Measurements from ENCODE around the gene IGSF21. TPM values are rescaled to one million over a fixed set of nuclear protein-coding genes. Genes with fewer than 3 reads are reported as not detected.

IGSF21 gene
- total RNA-seq, 4 donors from 2014 or later = 1.2 to 19.1 (median 1.9) TPM; not detected in 1

DNA sequence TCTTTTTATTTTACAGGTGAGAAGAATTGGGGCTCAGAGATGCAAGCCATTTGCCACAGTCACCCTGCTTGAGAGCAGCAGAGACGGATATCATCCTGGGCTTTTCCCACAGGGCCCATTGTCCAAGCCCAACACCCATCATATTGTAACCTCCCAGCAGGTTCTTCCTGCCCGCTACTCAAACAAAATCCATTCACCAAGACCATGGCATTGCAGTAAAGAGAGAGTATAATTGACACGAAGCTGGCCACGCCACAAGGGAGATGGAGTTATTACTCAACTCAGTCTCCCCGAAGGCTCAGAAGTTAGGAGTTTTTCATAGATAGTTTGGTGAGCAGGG is 312.2 kb downstream of the IGSF21 start:
- Histone ChIP-seq H3K27me3 (no peaks in the 10 kb centered on the region), H3K4me3 (no peak overlapping the region), H3K9me3 (no peaks in the 10 kb centered on the region), H3K4me1 (no peaks in the 10 kb centered on the region), H3K36me3 (no peaks in the 10 kb centered on the region), H3K27ac (no peak overlapping the region)
- DNase-seq = no peak
- intact Hi-C loops (cut with DNase I; ENCODE audit: low total_unique reads) = no loop called here
- TF ChIP-seq, protein P1, sequence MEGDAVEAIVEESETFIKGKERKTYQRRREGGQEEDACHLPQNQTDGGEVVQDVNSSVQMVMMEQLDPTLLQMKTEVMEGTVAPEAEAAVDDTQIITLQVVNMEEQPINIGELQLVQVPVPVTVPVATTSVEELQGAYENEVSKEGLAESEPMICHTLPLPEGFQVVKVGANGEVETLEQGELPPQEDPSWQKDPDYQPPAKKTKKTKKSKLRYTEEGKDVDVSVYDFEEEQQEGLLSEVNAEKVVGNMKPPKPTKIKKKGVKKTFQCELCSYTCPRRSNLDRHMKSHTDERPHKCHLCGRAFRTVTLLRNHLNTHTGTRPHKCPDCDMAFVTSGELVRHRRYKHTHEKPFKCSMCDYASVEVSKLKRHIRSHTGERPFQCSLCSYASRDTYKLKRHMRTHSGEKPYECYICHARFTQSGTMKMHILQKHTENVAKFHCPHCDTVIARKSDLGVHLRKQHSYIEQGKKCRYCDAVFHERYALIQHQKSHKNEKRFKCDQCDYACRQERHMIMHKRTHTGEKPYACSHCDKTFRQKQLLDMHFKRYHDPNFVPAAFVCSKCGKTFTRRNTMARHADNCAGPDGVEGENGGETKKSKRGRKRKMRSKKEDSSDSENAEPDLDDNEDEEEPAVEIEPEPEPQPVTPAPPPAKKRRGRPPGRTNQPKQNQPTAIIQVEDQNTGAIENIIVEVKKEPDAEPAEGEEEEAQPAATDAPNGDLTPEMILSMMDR (IDR thresholded peaks at IDR 0.05) = no peak
- TF ChIP-seq POLR2A (IDR thresholded peaks at IDR 0.05) = no peak

- Histone ChIP-seq H3K9me3 (no peaks in the 10 kb centered on the region), H3K27me3 (no peaks in the 10 kb centered on the region), H3K27ac (no peak overlapping the region), H3K4me3 (no peak overlapping the region), H3K4me1 (no peaks in the 10 kb centered on the region), H3K36me3 (no peaks in the 10 kb centered on the region)
- no peak for DNase-seq
- TF ChIP-seq POLR2A (IDR thresholded peaks at IDR 0.05) = no peak
- TF ChIP-seq, protein P1 (IDR thresholded peaks at IDR 0.05) = no peak
- intact Hi-C loops (cut with DNase I; ENCODE audit: low total_unique reads) = no loop called here
Observed at GRCh38 chr1:18422076-18422777, 314.6 kb downstream of the IGSF21 start.

DNA sequence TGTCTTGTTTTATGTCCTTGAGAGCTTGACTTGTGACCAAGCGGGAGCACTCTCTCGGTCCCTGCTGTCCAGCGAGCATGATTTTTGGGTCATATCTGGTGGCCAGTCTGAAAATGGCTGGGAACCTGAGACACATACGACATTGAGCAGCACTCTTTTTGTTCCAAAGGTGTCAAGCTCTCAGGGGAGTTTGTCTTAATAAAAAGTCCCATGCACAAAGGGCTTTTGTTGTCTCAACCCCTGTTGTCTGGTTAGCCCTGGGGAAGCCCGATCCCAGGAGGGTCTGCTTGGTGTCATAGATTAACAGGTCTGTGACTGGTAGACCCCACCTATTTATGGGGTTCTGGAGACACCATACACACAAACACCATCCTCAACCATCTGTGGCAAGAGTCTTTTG is 315.4 kb downstream of the IGSF21 start:
- Histone ChIP-seq H3K27ac (no peak overlapping the region), H3K27me3 (no peaks in the 10 kb centered on the region), H3K4me3 (no peak overlapping the region), H3K4me1 (no peaks in the 10 kb centered on the region), H3K9me3 (no peaks in the 10 kb centered on the region), H3K36me3 (no peaks in the 10 kb centered on the region)
- TF ChIP-seq POLR2A (IDR thresholded peaks at IDR 0.05) = no peak
- TF ChIP-seq, protein P1 (IDR thresholded peaks at IDR 0.05) = no peak
- intact Hi-C loops (cut with DNase I; ENCODE audit: low total_unique reads) = no loop called here
- no peak for DNase-seq

DNA sequence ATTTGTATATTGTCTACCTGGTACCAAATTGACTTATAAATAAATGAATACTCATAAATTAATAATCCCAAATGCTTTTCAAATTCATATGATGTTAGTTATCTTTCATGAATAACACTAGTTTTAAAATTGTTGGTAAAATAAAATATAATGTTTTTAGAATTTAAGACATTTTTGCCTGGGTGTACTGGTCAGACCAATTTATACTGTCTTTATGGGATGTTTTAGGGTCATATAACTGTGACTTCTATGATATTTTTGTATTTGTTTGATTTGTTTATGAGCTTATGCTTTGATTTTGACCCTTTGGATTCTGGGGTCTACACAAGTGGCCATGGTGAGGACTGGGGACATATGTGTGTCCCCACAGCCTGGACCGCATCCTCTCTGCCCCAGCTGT is 319.0 kb downstream of the IGSF21 start:
- TF ChIP-seq, protein P1 (IDR thresholded peaks at IDR 0.05) = no peak

More for the DNA sequence above, 319.0 kb downstream of the IGSF21 start:
- Histone ChIP-seq H3K27me3 (no peaks in the 10 kb centered on the region), H3K9me3 (no peaks in the 10 kb centered on the region), H3K4me1 (no peaks in the 10 kb centered on the region), H3K36me3 (no peaks in the 10 kb centered on the region), H3K27ac (no peak overlapping the region), H3K4me3 (no peak overlapping the region)
- intact Hi-C loops (cut with DNase I; ENCODE audit: low total_unique reads) = no loop called here
- DNase-seq = no peak
